ENCODE results near the gene COL5A2.

COL5A2 gene

DNA sequence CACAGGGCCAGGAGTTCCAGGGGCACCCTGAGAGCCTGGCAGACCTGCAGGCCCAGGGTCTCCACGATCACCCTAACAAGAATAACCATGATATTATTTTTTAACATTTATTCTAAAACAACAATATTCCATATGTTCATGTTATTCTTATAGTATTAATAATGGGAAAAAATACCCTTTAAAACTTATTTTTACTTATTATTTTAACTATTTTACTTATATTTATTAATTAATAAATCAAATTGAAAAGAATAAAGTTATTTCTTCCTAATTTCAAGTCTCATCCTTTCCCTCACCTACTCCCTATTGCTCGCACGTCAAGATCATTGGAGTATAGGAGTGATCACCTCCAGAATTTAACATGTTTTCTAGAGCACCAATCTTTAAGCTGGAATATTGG is 133.7 kb downstream of the COL5A2 start:
- no peak overlapping the region for H3K4me3 ChIP-seq (ENCODE audit: low read depth, low read length)
- no peak for TF ChIP-seq CTCF (IDR thresholded peaks at IDR 0.05; ENCODE audit: control insufficient read depth, extremely low read depth, insufficient read depth)
- no peak for DNase-seq (ENCODE audit: low read depth)

DNA sequence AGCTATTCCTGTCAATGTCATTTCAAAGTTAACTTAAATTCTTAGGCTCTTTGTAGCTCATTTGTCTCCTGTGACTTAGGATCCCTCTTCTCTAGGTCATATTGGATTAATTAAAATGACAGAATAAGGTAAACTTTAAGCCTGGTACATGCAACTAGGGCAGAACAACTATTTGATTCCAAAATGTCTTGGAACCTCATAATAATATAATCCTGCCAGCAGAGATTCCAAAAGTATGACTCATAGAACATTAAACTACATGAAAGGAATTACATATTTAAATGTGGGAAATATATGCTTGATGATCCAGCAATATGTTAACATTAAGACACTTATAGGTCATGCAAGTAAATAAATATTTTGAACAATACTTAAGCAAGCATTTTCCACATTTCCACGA is 142.0 kb downstream of the COL5A2 start:
- H3K4me3 ChIP-seq (ENCODE audit: low read depth, low read length) = no peak overlapping the region
- no peak for TF ChIP-seq CTCF (IDR thresholded peaks at IDR 0.05; ENCODE audit: control insufficient read depth, extremely low read depth, insufficient read depth)
- no peak for DNase-seq (ENCODE audit: low read depth)

GRCh38 chr2:189024901-189025618 is 154.5 kb downstream of the COL5A2 start:
- TF ChIP-seq CTCF (IDR thresholded peaks at IDR 0.05; ENCODE audit: control insufficient read depth, extremely low read depth, insufficient read depth) = 0 out of 2 replicates have a peak, but pooled peaks have one; percentile 18
- DNase-seq (ENCODE audit: low read depth) = no peak
- no peak overlapping the region for H3K4me3 ChIP-seq (ENCODE audit: low read depth, low read length)

DNA sequence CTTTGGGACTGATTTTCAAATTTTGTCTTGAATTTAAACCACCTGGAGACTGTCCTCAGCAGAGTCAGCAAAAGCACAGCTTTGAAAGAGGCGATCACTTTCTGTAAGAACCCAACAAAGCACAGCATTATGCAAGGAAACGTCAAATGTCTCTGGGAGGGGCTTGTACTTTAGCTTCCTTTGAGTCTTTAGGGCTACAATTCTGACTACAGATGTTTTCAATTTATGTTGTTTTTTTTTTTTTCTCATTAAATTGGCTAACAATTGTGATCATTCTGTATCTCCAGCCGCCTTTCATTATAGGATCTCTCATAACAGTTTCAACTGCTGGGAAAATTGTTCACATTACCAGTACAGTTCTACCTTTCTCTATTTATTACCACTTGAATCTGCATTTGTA is 157.1 kb downstream of the COL5A2 start:
- no peak overlapping the region for H3K4me3 ChIP-seq (ENCODE audit: low read depth, low read length)
- TF ChIP-seq CTCF (IDR thresholded peaks at IDR 0.05; ENCODE audit: control insufficient read depth, extremely low read depth, insufficient read depth) = no peak
- no peak for DNase-seq (ENCODE audit: low read depth)

GRCh38 chr2:189022053-189022481 is 157.5 kb downstream of the COL5A2 start:
- no peak for TF ChIP-seq CTCF (IDR thresholded peaks at IDR 0.05; ENCODE audit: control insufficient read depth, extremely low read depth, insufficient read depth)
- DNase-seq (ENCODE audit: low read depth) = no peak
- no peak overlapping the region for H3K4me3 ChIP-seq (ENCODE audit: low read depth, low read length)

- DNase-seq (ENCODE audit: low read depth) = no peak
- TF ChIP-seq CTCF (IDR thresholded peaks at IDR 0.05; ENCODE audit: control insufficient read depth, extremely low read depth, insufficient read depth) = no peak
- no peak overlapping the region for H3K4me3 ChIP-seq (ENCODE audit: low read depth, low read length)
These were observed 159.4 kb downstream of the COL5A2 start for GRCh38 chr2:189020179-189020578.

GRCh38 chr2:189018631-189019030 is 160.9 kb downstream of the COL5A2 start:
- TF ChIP-seq CTCF (IDR thresholded peaks at IDR 0.05; ENCODE audit: control insufficient read depth, extremely low read depth, insufficient read depth) = no peak
- DNase-seq (ENCODE audit: low read depth) = no peak
- no peak overlapping the region for H3K4me3 ChIP-seq (ENCODE audit: low read depth, low read length)
